ENCODE measurements around the gene MAPK11.

The MAPK11 gene

DNA sequence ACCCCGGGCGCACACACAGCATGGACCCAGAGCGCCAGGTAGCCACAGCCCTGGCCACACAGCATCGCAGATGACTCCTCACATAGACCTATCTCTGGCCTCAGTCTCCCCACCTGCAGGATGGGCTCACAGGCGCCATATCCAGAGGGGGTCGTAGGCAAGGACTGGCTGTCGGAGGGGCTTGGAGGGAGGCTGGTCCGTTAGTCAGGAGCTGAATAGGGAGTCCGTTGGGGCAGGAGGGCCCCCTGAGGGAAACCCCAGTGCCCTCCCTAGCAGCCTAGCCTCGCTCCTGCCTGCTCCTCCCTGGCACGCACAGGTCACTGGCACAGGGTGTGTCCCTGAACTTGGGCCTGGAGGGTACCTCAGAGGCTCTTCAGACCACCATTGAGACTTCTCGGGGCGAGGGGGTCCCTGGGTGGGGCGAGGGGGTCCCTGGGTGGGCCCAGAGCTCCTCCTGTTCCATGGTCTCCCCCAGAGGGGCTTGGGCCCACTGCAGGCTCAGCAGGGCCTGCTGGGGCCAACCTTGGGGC, 35.3 kb upstream of the MAPK11 start:
- Histone ChIP-seq H3K27me3 (ENCODE audit: control insufficient read depth, insufficient read depth, low read length) (no peaks in the 10 kb centered on the region), H3K4me3 (ENCODE audit: low read length) (peak overlapping the region; percentile 84), H3K36me3 (ENCODE audit: control insufficient read depth, insufficient read depth, low read length) (no peaks in the 10 kb centered on the region), H3K9ac (ENCODE audit: low read length) (peak overlapping the region; percentile 64), H3K4me1 (ENCODE audit: control insufficient read depth, insufficient read depth, low read length) (peaks cover 47% of the 10 kb centered on the region), H3K27ac (ENCODE audit: low read depth, low read length) (peak overlapping the region; percentile 94)

DNA sequence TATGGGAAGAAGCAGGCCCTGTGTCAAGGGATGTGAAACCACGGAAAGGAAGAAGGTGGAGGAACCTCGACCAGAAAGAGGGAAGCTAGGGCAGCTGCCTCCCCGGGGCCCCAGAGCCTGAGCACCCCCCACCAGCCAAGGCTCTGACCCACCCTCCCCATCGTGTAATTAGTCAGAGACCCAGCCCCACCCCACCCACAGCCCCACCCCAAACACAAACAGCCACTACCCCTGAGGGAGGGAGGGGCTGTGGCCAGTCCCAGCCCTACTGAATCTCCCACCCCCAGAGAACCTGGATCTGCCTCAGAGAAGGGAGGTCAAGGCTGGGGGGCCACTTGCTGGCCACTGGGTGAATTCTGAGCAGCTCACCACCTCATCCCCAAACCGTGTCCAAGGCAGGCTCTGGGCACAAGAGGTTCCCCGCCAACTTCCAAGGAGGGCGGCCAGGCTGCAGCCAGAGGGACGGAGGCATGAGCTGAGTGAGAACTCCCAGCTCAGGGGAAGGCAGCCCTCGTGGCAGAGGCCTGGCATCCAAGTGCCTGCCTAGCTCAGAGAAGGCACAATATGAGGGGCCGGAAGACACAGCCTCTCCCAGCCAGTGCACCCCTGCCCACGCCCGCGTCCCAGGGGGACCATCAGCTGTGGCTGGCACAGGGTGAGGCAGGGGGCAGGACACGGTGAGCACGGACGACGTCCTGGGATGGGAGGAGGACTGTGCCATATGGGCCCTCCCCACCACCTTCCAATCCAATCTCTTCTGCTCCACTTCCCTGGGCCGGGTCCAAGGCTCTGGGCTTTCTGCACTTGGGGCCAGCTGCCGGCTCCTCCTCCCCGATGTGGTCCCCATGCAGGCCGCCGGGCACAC, 34.6 kb upstream of the MAPK11 start:
- Histone ChIP-seq H3K27me3 (ENCODE audit: control insufficient read depth, insufficient read depth, low read length) (no peaks in the 10 kb centered on the region), H3K4me3 (ENCODE audit: low read length) (peak overlapping the region; percentile 84), H3K36me3 (ENCODE audit: control insufficient read depth, insufficient read depth, low read length) (no peaks in the 10 kb centered on the region), H3K27ac (ENCODE audit: low read depth, low read length) (peak overlapping the region; percentile 94), H3K4me1 (ENCODE audit: control insufficient read depth, insufficient read depth, low read length) (peaks cover 47% of the 10 kb centered on the region), H3K9ac (ENCODE audit: low read length) (peak overlapping the region; percentile 64)

DNA sequence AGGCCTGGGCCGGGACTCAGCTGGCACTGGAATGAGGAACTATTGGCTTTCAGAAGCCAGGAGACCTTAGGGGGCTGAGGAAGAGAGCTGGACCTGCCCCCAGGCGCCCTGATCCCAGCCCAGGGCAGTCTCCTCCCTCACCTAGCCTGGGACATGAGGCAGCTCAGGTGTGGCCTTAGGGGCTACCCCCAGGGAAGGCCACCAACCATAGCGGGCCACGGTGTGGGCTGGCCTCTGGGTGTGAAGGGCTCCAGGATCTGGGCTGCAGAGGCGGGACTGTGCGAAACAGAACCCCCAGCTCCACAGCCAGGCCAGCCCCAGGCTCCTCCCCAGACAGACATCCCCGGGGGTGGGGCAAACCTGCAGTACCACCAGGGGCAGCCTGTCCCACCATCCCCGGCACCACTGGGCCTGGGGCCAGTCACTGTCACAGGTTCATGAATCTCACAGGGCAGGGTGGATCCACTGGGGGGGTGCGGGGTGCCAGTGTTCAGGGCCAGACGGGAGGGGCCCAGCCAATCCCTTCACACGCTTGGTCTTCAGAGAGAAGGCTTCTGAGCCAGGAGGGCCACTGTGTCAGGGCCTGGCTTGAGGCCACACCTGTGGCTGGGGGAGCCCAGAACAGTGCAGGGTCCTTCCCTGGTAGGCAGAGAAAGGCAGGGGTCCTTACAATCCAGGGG, 33.8 kb upstream of the MAPK11 start:
- H3K9ac ChIP-seq (ENCODE audit: low read length), result no peak overlapping the region
- no peaks in the 10 kb centered on the region for H3K36me3 ChIP-seq (ENCODE audit: control insufficient read depth, insufficient read depth, low read length)
- H3K4me3 ChIP-seq (ENCODE audit: low read length), result peak overlapping the region; percentile 33
- peaks cover 47% of the 10 kb centered on the region for H3K4me1 ChIP-seq (ENCODE audit: control insufficient read depth, insufficient read depth, low read length)
- H3K27ac ChIP-seq (ENCODE audit: low read depth, low read length), result peak overlapping the region; percentile 94
- no peaks in the 10 kb centered on the region for H3K27me3 ChIP-seq (ENCODE audit: control insufficient read depth, insufficient read depth, low read length)

DNA sequence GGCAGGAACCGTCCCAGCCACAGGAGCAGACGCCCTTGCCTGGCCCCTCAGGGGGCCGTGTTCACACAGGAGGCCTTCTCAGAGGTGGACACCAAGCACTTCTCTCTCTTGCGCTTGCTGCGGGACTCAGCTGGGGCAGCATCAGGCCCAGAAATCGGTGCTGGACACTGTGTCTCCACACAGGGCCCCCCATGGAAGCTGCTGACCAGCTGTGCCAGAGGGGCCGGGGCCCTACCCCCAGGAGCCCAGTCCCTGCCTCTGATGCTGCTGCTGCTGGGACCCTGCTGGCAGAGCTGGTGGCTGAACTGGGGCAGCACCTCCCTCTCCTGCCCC, 33.3 kb upstream of the MAPK11 start:
- Histone ChIP-seq H3K27me3 (ENCODE audit: control insufficient read depth, insufficient read depth, low read length) (no peaks in the 10 kb centered on the region), H3K4me3 (ENCODE audit: low read length) (peak overlapping the region; percentile 33), H3K9ac (ENCODE audit: low read length) (no peak overlapping the region), H3K36me3 (ENCODE audit: control insufficient read depth, insufficient read depth, low read length) (no peaks in the 10 kb centered on the region), H3K4me1 (ENCODE audit: control insufficient read depth, insufficient read depth, low read length) (peaks cover 47% of the 10 kb centered on the region), H3K27ac (ENCODE audit: low read depth, low read length) (peak overlapping the region; percentile 94)

DNA sequence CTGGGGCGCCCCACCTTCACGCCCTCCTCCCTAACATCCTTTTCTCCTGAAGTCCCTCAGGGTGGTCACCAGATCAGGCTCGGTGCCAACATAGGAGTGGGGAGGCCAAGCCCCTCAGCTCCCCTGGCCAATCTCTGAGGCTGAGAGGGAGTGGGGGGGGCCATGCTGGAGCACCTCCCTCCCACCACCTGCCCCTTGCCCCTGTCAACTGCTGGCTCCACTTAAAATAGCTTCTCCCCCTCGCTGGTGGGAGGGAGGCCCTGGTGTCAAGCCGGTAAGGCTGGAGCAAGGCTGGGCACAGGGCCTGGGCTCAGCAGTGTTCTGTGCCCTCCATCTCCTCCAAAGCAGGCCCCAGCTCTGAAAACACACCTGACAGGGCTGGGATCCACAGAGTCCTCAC, 32.4 kb upstream of the MAPK11 start:
- no peak overlapping the region for H3K9ac ChIP-seq (ENCODE audit: low read length)
- H3K4me1 ChIP-seq (ENCODE audit: control insufficient read depth, insufficient read depth, low read length), result peaks cover 42% of the 10 kb centered on the region
- no peaks in the 10 kb centered on the region for H3K27me3 ChIP-seq (ENCODE audit: control insufficient read depth, insufficient read depth, low read length)
- no peaks in the 10 kb centered on the region for H3K36me3 ChIP-seq (ENCODE audit: control insufficient read depth, insufficient read depth, low read length)
- H3K27ac ChIP-seq (ENCODE audit: low read depth, low read length), result peak overlapping the region; percentile 63
- no peak overlapping the region for H3K4me3 ChIP-seq (ENCODE audit: low read length)

DNA sequence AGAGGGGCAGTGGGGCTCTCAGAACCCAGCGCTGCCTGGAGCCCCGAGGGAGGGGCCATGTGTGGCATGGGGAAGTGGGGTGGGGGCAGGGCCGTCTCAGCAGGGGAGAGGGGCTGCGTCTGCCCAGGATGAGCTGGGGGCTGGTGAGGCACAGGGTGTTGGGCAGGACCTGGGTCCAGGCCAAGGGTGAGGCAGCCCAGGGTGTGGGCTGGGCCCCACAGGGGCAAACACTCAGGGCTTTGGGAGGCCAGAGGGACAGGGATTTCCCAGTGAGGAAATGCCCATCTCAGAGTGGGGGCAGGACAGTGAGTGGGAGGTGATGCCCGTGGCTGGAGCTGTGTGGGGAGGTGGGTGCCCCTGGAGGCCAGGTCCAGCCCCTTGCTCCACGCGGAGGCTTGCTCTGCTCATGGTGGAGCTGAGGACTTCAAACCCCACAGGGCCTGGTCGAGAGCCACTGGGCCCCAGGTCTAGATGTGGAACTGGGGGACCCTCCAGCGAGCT, 31.9 kb upstream of the MAPK11 start:
- H3K4me3 ChIP-seq (ENCODE audit: low read length), result no peak overlapping the region

DNA sequence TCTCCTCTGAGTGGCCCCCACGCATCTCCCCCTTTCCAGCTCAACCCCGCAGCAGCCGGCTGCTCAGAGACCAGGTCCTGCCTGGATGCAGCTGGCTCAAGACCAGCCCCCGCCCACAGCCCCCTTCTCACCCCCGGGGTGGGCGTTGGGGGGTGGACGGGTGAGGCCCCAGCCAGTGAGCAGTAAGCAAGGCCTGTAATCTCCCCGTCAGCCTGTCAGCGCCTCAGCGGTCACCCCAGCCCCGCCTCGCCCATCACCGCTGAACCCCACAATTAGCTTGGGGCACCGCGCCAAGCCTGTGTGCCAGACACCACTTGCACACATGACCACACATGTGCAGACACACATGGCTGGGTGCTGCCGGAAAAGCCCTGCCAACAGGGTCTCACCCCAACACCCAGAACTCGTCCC, 31.4 kb upstream of the MAPK11 start:
- Histone ChIP-seq H3K9ac (ENCODE audit: low read length) (no peak overlapping the region), H3K27ac (ENCODE audit: low read depth, low read length) (peak overlapping the region; percentile 49), H3K4me3 (ENCODE audit: low read length) (no peak overlapping the region)

More for the DNA sequence above, 31.9 kb upstream of the MAPK11 start:
- Histone ChIP-seq H3K27me3 (ENCODE audit: control insufficient read depth, insufficient read depth, low read length) (no peaks in the 10 kb centered on the region), H3K4me1 (ENCODE audit: control insufficient read depth, insufficient read depth, low read length) (peaks cover 47% of the 10 kb centered on the region), H3K27ac (ENCODE audit: low read depth, low read length) (peak overlapping the region; percentile 63), H3K36me3 (ENCODE audit: control insufficient read depth, insufficient read depth, low read length) (no peaks in the 10 kb centered on the region), H3K9ac (ENCODE audit: low read length) (no peak overlapping the region)

DNA sequence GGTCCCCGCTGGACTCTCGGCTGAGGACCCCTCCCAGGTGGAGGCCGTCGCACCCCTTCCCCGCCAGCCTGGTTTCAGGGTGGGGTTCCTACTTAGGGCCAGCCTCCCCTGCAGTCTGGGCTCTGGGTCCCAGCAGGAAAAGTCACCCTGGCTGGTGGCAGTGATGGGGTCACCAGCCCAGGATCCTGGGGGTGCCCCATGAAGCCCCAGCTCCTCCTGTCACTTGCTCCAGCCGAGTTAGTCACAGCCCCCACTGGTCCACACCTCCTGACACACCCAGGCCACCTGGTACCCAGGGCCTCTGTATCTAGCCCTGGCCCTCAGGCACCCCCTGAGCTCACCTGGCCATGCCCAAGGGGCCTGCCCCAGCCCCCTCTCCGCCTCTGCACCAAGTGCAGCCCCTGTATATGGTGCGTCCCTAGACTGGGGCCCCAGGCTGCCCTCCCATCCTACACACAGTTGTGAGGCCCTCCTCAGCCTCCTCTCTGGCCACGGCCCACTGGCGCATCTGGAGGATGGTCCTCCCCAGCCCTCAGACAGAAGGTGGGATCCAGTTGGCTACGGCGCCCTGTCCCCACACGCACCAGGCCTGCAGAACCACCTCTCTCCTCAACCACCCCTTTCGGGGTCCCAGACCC, 30.6 kb upstream of the MAPK11 start:
- no peaks in the 10 kb centered on the region for H3K27me3 ChIP-seq (ENCODE audit: control insufficient read depth, insufficient read depth, low read length)
- H3K4me1 ChIP-seq (ENCODE audit: control insufficient read depth, insufficient read depth, low read length), result peaks cover 47% of the 10 kb centered on the region
- no peak overlapping the region for H3K4me3 ChIP-seq (ENCODE audit: low read length)
- no peak overlapping the region for H3K9ac ChIP-seq (ENCODE audit: low read length)
- H3K27ac ChIP-seq (ENCODE audit: low read depth, low read length), result no peak overlapping the region
- no peaks in the 10 kb centered on the region for H3K36me3 ChIP-seq (ENCODE audit: control insufficient read depth, insufficient read depth, low read length)

More for the DNA sequence above, 31.4 kb upstream of the MAPK11 start:
- Histone ChIP-seq H3K4me1 (ENCODE audit: control insufficient read depth, insufficient read depth, low read length) (peaks cover 47% of the 10 kb centered on the region), H3K36me3 (ENCODE audit: control insufficient read depth, insufficient read depth, low read length) (no peaks in the 10 kb centered on the region), H3K27me3 (ENCODE audit: control insufficient read depth, insufficient read depth, low read length) (no peaks in the 10 kb centered on the region)

DNA sequence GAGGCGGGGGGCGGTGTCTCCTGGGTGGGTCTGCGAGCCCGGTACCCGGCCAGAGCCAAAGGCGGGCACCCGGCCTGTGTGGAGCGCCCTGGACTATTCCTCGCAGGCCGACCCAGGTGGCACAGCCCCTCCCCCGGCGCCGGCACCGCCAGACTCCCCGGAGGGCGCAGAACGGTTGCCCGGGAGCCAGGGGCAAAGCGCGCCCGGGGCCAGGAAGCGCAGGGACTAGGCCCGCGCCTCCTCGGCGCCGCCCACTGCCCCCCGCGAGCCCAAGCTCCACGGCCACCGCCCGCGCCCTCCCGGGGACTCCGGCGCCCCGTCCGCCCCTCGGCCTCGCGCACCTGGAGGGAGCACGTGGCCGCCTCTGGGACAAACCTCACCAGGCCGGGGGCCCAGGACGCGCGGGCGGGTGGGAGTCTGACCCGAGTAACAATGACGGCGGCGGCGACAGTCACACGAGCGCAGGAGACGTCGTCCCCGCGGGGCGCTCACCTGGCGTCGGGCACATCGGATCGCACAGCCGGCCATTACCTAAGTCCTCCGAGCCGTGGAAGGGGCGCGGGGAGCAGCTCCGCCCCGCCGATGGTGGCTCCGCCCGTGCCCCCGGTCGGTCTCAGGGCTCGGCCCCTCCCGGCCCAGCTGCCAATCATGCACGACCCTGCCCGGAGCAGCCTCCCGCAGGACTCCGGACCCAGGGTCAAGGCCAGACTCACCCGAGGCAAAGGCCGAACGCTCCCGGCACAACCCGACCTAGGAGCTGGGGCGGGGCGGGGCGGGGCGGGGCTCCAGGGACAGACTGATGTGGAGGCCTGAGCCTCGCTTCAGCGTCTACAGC, 29.8 kb upstream of the MAPK11 start:
- H3K9ac ChIP-seq (ENCODE audit: low read length), result no peak overlapping the region

DNA sequence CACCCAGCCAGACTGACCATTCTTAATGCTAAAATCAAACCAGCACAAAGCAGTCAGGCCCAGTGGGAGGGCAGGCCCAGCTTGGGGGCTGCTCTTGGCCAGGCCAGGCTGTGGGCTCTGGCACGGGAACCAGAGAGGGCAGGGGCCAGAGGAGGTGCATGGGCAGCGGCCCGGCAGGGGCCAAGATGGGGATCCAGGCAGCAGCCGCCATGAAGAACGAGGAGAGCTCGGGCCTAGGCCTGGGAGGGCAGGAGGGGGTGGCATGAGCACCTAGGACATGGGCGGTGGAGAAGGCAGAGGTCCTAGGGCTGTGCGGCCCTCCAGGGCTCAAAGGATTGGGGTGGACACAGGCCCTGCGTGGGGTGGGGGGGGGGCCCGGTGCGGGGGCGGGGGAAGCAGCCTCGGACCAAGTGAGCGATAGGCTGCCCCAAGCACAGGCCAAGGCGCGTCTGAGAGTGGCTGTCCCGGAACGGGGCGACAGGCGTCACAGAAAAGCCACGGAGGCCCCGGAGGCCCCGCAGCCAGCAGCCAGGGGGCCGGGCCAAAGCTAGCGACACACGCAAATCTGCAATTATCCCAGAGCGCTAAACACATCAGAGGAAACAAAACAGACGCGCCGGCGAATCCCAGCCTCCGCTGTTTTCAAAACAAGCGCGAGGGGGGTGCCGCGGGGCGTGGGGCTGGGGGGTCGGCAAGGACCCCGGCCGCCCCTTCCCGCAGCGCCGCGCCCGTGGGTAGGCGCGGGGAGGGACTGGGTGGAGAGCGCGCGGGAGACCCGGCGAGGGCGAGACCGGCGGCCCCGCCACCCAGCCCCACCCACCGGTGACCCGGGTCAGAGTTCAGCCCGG, 29.0 kb upstream of the MAPK11 start:
- Histone ChIP-seq H3K9ac (ENCODE audit: low read length) (no peak overlapping the region), H3K4me1 (ENCODE audit: control insufficient read depth, insufficient read depth, low read length) (peaks cover 34% of the 10 kb centered on the region), H3K4me3 (ENCODE audit: low read length) (peak overlapping the region; percentile 17), H3K27me3 (ENCODE audit: control insufficient read depth, insufficient read depth, low read length) (no peaks in the 10 kb centered on the region), H3K36me3 (ENCODE audit: control insufficient read depth, insufficient read depth, low read length) (no peaks in the 10 kb centered on the region), H3K27ac (ENCODE audit: low read depth, low read length) (no peak overlapping the region)

More for the DNA sequence above, 29.8 kb upstream of the MAPK11 start:
- Histone ChIP-seq H3K4me1 (ENCODE audit: control insufficient read depth, insufficient read depth, low read length) (peaks cover 41% of the 10 kb centered on the region), H3K4me3 (ENCODE audit: low read length) (peak overlapping the region; percentile 17), H3K27ac (ENCODE audit: low read depth, low read length) (no peak overlapping the region), H3K36me3 (ENCODE audit: control insufficient read depth, insufficient read depth, low read length) (no peaks in the 10 kb centered on the region), H3K27me3 (ENCODE audit: control insufficient read depth, insufficient read depth, low read length) (no peaks in the 10 kb centered on the region)

DNA sequence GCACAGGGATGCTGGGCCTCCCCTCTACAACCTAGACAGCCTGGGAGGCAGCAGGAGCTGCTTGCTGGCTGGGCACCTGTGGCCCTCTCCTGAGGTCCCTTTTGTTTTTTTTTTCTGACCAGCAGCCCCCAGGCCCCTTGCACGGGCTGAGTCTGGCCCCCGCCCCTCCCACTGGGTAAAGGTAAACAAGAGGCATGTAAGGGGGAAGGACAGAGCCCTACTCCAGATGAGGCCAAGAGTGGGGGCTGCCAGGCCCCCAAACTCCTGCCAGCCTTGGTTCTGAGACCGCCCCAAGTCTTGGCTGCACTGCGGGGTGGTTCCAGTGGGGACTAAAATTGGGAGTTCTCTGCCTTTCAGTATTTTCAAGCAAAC, 28.1 kb upstream of the MAPK11 start:
- Histone ChIP-seq H3K4me3 (ENCODE audit: low read length) (no peak overlapping the region), H3K36me3 (ENCODE audit: control insufficient read depth, insufficient read depth, low read length) (no peaks in the 10 kb centered on the region), H3K27me3 (ENCODE audit: control insufficient read depth, insufficient read depth, low read length) (no peaks in the 10 kb centered on the region)

More for the DNA sequence above, 28.1 kb upstream of the MAPK11 start:
- Histone ChIP-seq H3K4me1 (ENCODE audit: control insufficient read depth, insufficient read depth, low read length) (peaks cover 31% of the 10 kb centered on the region), H3K9ac (ENCODE audit: low read length) (no peak overlapping the region), H3K27ac (ENCODE audit: low read depth, low read length) (no peak overlapping the region)
